ENCODE data around the gene TRIM41.
"Not testable (repeated sequence)": the region's sequence is repeated elsewhere in the genome, so short reads cannot be mapped to it uniquely, and the experiment has no call there.

TRIM41 gene

GRCh38 chr5:181210148-181210547 is 12.9 kb upstream of the TRIM41 start:
- not testable (repeated sequence) for DNase-seq (ENCODE audit: low read depth)

DNA sequence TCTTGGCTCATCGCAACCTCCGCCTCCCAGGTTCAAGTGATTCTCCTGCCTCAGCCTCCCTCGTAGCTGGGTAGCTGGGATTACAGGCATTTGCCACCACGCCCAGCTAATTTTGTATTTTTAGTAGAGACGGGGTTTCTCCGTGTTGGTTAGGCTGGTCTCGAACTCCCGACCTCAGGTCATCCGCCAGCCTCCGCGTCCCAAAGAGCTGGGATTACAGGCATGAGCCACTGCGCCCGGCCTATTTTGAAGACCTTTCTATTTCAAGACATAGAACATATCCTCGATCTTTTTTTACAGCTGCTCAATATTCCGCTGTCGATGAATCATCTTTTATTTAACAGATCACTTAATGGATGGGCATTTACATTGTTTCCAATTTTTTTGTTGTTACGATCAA is 12.4 kb upstream of the TRIM41 start:
- DNase-seq (ENCODE audit: low read depth), result not testable (repeated sequence)

GRCh38 chr5:181211208-181211607 is 11.9 kb upstream of the TRIM41 start:
- no peak for DNase-seq (ENCODE audit: low read depth)

GRCh38 chr5:181212080-181212479 is 11.0 kb upstream of the TRIM41 start:
- DNase-seq (ENCODE audit: low read depth), result no peak

GRCh38 chr5:181212934-181213333 is 10.1 kb upstream of the TRIM41 start:
- DNase-seq (ENCODE audit: low read depth), result no peak

DNA sequence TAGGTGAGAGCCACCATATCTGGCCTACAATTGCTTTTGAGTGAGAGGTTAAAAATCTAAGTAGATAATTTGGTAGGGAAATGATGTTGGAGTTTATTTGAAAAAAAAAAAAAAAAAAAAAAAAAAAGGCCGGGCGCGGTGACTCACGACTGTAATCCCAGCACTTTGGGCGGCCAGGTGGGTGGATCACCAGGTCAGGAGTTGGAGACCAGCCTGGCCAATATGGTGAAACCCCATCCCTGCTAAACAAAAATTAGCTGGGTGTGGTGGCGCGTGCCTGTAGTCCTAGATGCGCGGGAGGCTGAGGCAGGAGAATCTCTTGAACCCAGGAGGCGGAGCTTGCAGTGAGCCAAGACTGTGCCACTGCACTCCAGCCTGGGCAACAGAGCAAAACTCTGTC is 8.8 kb upstream of the TRIM41 start:
- DNase-seq (ENCODE audit: low read depth), result not testable (repeated sequence)

- DNase-seq (ENCODE audit: low read depth), result peak; percentile 38
Measured at GRCh38 chr5:181215997-181216989, 6.8 kb upstream of the TRIM41 start.

DNA sequence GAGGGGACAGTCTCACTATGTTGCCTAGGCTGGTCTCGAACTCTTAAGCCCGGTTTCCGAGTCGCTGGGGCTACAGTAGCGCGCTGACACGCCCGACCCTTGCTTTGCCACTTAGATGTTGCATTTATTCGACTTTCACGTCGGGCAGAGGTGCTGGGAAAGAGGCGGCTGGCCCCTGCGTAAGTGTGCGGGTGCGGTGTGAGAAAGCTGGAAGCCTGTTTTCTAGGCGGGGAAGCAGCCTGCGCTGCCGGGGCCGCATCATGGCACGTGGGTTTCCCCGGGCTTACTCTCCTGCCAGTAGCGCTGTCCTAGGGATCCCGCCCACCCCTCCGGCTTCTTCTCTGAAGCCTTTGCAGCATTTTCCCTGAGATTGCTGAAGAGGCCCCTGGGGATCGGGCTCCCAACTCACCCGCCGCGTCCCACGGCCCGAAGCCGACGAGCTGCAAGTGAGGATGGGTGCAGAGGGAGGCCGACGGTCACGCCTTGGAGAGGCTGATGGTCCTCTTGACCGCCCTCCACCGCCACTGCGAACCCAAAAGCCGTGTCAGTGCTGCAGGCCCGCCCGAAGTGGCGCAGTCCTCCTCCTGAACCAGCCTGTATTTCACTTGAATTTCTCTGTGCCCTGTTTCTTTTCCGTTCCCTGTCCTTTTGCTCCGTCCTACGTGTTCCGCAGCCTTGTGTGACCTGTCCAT is 5.8 kb upstream of the TRIM41 start:
- peak; percentile 72 for DNase-seq (ENCODE audit: low read depth)

GRCh38 chr5:181217803-181218062 is 5.3 kb upstream of the TRIM41 start:
- DNase-seq (ENCODE audit: low read depth), result no peak

GRCh38 chr5:181218795-181219124 is 4.3 kb upstream of the TRIM41 start:
- peak; percentile 44 for DNase-seq (ENCODE audit: low read depth)

GRCh38 chr5:181219262-181220177 is 3.6 kb upstream of the TRIM41 start:
- DNase-seq (ENCODE audit: low read depth), result no peak

GRCh38 chr5:181220178-181220515 is 2.9 kb upstream of the TRIM41 start:
- DNase-seq (ENCODE audit: low read depth), result no peak

DNA sequence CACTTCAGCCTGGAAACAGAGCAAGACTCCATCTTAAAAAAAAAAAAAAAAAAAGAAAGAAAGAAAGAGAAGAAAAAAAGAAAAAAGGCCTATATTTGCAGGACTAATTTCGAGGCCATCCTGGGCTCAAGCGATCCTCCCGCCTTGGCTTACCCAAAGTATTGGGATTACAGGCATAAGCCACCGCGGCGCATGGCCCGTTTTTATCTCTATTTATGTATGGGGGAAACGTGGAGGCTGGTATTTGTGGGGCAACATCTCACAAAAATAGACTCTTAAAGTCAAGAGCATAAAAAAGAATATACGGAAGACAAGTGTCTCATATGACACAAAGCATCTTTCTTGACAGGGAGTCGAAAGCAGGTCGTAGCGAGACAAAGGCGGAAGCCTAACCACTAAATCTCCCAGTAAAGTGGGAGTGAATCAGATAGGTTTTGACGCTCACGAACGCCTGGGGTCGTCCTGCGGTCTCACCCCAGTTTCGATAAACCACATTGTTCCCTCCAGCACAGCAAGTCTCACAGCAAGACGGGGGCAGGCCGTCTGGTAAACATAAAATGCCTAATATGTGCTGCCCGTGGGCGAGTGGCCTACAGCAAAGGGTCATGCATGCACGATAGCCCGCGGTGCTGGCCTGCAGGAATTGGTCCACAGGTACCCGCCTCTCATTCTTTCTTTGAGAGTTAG is 1.8 kb upstream of the TRIM41 start:
- DNase-seq (ENCODE audit: low read depth), result no peak

DNA sequence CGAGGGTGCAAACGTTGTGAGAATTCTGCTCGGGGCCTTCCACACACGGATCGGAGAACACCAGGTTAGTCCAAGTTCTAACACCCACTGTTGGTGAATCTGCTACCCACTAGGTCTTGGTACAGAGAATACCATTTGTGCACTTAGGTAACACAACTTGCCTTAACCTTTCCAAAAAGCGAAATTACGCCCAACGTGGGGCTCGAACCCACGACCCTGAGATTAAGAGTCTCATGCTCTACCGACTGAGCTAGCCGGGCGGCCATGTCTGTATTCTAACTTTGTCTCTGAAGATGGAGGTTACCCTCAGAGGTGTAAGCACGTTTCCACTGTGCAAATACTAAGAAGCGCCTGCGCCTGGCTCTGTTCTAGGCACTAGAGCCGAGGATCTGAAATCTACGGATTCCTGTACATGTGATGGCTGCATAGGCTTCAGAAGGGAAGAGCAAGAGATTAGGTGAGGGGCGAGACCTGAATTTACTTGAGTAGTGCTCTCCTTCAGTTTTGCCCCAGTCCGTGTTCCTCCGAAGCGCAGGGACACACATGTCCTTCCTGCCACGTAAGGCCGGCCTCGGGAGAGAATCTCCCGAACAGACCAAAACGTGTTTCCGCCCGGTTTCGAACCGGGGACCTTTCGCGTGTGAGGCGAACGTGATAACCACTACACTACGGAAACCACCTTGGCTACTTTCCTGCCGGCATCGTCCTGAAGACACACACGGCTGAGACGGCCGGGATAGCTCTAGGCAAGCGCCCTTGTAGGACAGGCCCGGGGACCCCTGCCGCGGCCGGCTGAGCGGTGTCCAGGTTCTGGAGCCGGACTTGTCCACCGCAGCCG is 1.1 kb upstream of the TRIM41 start:
- DNase-seq (ENCODE audit: low read depth), result peak; percentile 97

DNA sequence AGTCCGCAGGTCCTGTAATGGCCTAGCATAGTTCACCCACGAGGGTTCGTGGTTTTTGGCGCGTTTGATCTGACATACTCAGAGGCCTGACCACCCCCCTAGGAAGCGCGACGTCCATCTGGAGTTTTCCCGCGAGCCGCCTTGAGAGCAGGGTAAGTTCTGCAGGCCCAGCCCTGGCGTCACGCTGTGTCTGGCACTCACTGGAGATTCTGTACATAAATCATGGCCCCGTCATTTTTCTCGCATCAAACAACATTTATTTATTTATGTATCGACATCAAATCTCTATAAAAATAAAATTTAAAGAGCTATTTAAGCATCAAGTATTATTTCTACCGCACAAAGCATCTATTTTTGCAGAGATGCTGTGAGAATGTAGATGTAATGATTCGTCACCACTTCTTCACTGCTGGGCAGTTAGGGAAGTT is 437 bp upstream of the TRIM41 start:
- peak; percentile 71 for DNase-seq (ENCODE audit: low read depth)

GRCh38 chr5:181223729-181224389 is 778 bp downstream of the TRIM41 start:
- DNase-seq (ENCODE audit: low read depth), result peak; percentile 63

DNA sequence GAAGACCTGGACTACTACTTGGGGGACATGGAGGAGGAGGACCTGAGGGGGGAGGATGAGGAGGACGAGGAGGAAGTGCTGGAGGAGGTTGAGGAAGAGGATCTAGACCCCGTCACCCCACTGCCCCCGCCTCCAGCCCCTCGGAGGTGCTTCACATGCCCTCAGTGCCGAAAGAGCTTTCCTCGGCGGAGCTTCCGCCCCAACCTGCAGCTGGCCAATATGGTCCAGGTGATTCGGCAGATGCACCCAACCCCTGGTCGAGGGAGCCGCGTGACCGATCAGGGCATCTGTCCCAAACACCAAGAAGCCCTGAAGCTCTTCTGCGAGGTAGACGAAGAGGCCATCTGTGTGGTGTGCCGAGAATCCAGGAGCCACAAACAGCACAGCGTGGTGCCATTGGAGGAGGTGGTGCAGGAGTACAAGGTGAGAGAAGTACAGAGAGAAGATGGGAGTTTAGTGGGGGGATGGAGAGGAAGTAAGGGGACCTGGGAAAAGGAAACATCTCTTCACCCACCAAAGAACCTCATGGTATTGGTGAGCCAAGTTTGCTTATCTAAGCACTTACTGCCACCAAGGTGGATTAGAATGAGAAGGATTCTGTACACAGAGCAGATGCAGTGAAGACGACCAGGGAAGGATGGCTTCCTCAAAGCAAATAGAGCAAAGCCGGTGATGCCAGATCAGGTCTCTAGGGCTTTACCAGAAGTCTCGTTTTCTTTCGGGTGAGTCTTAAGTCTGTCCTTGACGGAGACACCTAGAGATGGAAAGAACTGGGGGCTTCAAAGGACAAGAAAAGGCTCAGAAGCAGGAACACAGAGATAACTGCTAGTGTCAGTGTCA is 1.5 kb downstream of the TRIM41 start:
- no peak for DNase-seq (ENCODE audit: low read depth)

DNA sequence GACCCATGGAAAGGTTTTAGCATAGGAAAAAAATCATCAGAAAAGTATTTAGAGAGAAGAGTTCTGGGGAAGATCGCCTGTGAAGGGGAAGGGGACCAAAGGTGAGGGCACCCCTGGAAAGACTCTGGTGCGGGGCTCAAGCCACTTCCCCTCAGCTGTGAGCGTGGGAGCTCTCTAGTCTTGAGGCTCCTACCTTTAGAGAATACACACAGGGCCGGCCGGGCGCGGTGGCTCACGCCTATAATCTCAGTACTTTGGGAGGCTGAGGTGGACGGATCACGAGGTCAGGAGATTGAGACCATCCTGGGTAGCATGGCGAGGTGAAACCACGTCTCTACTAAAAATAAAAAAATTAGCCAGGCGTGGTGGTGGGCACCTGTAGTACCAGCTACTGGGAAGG is 6.9 kb downstream of the TRIM41 start:
- no peak for DNase-seq (ENCODE audit: low read depth)

- no peak for DNase-seq (ENCODE audit: low read depth)
Measured at GRCh38 chr5:181230551-181230950, 7.5 kb downstream of the TRIM41 start.

GRCh38 chr5:181231432-181231831 is 8.4 kb downstream of the TRIM41 start:
- no peak for DNase-seq (ENCODE audit: low read depth)

Data from ELR (cell line).